HuH-7 (cell line): ENCODE measurements around the gene COQ10A.
"Not testable (repeated sequence)": the region's sequence is repeated elsewhere in the genome, so short reads cannot be mapped to it uniquely, and the experiment has no call there.

Experiments used
- DNase-seq: peaks from one replicate; pipeline ENCODE4 v3.0.0; 2011; ENCODE audit warnings: low spot score

The COQ10A gene

DNA sequence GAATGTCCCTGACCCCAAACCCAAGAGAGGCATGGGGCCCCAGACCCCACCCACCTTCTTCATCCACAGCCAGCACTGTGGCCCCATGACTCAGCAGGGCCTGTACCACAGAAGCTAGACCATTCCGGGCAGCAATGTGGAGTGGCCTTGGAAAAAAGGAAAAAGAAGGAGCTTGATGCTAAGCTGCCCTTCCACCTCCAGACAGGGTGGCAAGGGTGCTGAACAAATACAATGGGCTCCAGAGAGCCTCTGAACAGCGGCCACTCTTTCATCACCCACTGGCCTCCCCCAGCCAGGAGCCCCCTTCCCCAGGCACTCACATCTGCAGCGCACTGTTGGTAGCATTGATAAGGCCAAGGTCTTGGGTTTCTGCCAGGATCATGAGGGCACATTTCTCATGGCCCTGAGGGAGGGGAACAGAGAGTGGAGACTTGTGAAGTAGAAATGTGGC, 23.0 kb upstream of the COQ10A start:
- DNase-seq = no peak

DNA sequence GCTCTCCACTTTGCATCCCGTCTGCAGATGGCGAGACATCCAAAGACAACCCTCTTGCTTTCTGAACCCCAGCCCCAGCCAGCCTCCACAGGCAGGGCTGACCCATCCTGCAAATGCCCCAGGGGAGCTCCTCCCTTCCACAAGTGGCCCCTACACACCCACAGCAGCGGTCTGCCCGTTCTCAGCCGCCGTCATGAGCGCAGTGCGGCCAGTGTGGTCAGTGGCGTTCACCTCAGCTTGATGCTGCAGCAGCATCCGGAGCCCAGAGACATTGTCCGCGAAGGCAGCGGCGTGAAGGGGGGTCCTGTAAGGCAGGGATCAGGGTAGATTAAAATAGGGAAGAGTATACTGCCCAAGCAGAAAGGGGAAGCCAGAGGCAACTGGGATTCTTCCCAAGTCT, 22.2 kb upstream of the COQ10A start:
- DNase-seq = no peak

DNA sequence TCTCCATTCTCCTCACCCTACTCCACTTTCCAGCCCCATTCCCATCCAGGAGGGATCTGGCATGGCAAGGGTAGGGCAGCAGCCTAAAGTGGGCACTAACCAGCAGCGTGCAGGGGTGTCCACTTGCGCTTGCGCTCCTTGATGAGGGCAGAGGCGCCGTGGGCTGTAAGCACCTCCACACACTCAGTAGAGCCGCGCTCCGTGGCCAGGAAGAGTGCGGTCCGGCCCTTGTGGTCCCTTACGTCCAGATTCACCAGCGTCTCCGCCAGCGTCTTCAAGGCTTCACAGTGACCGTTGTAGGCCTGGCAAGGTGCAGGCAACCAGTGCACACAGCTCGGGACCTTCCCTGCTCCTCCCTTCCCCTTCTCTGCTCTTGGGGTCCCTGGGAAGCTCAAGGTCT, 18.8 kb upstream of the COQ10A start:
- DNase-seq = no peak

DNA sequence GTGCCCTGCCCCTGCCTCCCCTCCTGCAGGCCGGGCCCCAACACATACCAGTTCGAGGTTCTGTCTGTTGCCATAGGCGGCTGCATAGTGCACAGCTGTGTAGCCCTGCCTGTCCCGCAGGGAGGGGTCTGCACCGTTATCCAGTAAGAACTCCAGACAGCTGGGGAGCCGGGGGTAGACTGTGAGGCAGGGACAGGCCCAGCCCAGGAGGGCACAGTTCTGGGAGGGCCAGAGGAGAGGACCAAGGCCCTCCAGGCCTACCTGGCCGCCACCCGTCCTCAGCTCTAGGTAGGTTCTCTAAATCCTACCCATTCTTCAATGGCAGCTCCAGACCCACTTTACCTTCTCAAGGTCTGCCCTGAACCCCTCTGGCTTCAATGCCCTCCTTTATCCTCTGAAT, 18.0 kb upstream of the COQ10A start:
- no peak for DNase-seq

DNA sequence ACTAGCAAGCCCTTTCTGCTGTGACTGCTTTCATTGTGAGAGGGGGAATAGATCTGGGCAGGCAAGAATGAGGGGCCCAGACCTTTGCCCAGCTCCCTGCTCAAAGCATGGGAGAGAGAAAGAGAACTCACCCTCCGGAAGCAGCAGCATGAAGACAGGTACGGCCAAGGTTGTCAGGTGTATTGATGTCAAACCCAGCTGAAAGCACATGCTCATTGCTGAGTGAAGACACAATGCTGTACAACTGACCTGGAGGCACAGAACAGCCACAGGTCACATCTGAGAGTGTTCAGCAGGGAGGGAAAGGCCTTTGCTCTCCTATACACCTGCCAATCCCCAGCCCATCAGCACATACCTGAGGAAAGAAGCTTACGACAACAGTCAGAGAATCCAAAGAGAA, 14.1 kb upstream of the COQ10A start:
- DNase-seq = no peak

DNA sequence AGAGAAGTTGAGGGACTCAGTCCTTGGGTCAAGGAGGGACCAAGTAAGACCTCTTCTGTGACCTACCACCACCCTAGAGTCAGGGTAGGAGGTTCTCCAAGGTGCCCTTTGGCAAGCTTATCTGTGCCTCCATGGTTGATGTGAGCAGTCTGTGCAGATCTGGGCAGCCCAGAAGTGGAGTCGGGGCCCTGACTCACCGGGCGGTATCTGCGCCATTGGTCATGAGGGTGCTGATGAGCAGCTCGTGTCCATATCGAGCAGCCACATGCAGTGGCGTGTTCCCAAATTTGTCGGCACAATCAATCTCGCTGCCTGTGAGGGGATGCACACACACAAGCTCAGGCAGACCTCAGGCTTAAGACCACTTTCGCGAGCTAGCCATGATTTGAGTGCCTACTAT, 13.7 kb upstream of the COQ10A start:
- DNase-seq = no peak

DNA sequence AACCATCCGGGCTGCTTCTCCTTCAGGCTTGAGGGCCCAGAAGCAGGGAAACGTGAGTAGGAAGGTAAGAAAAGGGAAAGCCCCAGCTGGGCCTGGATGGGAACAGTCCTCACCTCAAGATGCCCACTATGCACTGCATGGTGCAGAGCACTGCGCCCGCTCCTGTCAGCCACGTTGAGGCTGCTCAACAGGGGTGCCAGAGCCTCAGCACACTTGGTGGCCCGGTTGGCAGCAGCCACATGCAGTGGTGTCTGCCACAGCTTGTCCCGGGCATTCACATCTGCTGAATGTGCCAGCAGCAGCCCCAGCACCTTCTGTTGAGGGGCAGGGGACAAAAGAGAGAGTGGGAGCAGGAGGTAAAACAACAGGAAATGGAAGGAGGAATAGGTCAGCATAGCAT, 11.1 kb upstream of the COQ10A start:
- no peak for DNase-seq

DNA sequence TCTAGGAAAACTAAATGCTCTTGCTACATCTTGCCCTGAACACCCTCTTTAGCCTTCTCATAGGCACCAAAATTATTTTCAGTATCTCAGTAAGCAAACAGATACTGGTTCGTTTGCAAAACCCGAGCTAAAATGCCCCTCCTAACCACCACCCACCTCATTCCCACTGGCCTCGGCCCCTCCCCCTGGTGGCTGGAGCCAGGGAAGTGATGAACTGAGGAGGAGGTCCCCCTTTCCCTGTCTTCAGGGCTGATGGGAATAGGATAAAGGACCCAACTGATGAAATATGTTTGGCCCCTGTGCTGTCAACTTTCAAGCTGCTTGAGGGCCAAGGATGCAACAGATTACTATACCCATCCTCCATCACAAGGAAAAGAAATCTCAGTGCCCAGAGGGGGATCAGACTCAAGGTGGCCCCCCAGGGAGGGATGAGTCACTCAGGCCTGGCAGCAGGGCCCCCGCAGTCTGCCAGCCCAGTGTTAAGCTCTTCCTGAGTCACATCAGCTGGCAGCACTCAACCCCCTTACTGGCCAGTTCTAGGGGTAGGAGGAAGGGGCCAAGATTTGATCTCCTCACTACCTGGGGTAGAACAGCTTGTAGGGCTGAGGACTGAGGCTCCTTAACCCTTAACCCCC, 10.3 kb upstream of the COQ10A start:
- DNase-seq = no peak

DNA sequence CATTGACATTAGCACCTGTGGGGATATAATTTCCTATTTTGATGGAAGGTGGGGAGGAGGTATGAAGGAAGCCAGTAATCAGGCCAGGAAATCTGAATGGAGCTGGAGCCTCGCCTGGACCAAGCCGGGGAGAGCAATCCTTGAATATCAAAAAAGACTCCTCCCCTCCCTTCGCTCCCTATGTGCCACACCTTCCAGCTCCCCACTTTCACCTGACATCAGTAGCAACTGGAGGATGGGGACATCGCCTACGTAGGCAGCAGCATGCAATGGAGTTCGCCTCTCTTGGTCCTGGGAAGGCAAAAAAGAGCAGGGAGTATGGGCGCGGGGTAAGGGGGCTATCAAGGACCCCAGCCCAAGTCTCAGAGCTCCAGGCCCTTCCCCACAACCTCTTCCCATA, 9.7 kb upstream of the COQ10A start:
- no peak for DNase-seq

DNA sequence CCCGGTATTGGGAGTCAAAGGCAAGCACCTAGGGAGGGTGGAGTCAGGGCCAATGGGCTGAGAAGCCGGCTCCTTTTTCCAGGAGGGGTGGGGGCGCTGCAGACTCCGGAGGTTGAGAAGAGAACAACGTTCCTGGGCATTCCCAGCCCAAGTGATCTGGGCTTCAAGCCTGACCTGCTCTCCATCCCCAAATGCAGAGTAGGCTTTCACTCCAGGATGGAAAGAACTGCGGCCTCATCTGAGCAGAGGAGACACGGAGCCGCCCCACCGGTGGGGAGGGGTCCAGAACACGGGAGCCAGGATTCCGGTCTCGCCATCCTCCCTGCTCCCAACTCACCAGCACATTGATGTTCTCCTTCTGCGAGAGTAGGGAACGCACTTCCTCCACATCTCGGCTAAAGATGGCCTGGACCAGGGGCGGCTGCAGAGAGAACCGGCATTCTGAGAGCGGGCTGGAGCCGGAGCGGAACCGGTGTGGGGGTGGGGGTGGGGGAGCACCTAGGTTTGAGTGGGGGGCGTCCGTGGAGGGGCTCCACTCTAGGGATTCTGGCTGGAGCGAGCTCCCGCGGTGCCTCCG, 9.2 kb upstream of the COQ10A start:
- peak; percentile 91 for DNase-seq

DNA sequence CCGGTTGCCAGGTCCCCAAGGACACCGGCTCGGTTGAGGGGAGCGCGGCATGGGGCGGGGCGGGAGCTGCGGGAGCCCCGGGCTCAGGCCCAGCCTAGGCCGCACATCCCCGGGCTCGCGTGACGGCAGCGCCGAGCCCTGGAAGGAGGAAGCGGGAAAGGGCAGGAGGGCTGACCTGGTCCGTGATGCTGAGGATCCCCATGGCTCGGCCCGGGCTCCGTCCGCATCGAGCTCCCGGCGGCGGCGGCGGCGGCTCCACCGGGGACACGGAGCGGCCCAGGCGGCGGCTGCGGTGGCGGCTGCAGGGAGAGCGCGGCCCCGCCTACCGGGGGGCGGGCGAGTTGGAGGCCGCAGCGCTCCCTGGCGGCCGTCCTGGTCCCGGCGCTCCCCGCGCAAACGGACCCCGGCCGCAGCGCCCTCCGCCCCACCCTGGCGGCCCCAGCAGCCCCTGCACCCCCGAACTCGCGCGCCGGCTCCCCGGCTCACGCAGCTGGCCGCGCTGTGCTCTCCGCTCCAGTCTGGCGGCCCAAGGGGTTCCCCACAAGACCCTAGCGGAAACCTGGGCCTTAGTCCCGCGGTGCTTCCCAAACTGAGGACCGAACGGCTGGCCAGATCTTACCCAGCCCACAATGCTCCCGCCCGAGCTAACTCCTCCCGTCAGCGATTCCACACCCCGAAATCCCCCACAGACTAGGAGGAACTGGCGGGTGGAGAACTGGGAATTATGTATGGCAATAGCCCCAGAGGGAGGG, 8.5 kb upstream of the COQ10A start, which contains the start of gene ANKRD52:
TSS of gene ANKRD52 (minus strand) at position 317 of the 752 bp plus-strand sequence. CDS start at position 202, 115 bp downstream.
- peak; percentile 92 for DNase-seq

DNA sequence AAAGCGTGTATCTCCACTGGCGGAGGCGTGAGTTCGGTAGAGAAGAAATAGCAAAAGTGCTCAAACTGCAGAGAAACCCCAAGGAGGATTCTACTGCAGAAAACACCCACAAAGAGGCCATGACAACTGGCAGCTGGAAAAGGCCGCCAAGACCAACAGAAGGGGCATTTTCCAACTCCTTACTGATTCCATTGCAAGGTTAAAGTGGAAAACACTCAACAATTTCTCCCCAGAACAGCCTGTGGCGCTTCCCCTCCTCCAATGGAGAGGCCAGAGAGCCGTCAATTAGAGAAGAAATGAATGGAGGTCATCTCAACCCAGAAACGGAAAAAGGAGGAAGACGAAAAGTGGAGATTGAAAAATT, 7.9 kb upstream of the COQ10A start:
- no peak for DNase-seq

DNA sequence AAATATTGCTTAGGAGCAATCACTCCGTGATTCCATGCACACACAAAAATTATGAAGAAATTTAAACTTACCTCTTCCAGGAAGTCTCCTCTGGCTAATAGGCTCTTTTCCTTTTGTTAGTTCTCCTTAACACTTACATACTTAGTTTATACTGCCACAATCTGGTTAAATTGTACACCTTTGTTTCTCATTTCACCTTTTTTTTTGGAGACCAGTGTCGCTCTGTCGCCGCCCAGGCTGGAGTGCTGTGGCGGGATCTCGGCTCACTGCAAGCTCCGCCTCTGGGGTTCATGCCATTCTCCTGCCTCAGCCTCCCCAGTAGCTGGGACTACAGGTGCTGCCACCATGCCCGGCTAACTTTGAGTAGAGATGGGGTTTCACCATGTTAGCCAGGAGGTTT, 6.4 kb upstream of the COQ10A start:
- DNase-seq = no peak

DNA sequence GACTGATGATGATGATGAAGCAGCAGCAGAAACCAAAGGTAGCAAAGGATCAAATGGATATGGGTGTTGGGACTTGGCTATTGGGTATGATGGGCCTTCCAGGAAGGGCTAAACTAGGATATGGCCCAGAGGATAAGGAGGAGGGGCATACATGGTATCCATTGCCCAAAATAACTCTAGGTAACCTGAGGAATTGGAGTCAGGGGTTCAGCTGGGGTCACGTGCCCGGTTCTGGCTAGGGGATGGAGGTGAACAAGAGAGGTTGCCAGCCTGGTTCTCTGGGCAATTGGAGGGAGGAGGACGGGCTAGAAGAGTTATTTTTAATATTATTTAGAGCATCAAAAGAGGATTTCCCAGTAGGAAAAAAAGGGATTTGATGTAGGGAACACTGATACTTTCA, 5.8 kb upstream of the COQ10A start:
- DNase-seq = no peak

DNA sequence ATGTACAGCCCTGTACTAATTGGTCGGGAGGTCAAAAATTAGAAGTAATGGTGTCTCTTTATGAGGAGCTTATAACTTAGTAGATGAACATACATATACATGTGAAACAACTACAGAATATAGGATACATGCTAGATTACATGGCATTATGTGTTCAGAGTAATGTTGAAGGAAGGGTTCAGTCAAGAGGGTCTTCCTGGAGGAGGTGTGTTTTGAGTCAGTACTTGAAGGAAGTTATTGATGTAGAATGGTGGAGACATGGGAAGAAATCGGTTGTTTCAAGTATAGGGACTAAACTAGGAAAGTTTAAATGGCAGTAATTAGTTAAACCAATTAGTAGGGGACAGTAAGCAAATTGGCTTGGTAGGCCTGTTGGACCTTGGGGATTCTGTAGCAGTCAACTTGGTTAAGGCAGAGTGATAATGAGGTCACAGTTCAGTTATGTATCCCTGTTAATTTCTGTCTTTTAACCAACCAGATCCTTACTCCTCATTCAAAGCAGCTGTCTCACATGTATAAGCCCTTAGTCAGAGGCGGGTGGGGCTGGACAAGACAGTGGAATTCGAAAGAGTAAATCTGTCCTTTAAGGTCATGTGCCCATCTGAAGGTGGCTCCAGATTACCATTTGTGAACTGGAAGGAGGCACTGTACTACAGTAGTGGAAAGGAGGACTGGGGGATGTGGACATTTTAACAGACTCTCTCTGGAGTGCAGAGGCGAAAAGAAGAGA, 5.1 kb upstream of the COQ10A start:
- no peak for DNase-seq

DNA sequence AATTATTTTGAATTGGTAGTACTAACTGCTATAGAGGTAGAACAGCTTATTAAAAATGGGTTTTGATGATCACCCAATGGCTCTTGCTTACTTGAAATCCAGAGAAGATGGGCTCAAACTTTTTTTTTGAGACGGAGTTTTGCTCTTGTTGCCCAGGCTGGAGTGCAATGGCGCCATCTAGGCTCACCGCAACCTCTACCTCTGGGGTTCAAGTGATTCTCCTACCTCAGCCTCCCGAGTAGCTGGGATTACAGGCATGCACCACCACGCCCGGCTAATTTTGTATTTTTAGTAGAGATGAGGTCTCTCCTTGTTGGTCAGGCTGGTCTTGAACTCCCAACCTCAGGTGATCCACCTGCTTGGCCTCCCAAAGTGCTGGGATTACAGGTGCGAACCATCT, 3.8 kb upstream of the COQ10A start:
- not testable (repeated sequence) for DNase-seq

DNA sequence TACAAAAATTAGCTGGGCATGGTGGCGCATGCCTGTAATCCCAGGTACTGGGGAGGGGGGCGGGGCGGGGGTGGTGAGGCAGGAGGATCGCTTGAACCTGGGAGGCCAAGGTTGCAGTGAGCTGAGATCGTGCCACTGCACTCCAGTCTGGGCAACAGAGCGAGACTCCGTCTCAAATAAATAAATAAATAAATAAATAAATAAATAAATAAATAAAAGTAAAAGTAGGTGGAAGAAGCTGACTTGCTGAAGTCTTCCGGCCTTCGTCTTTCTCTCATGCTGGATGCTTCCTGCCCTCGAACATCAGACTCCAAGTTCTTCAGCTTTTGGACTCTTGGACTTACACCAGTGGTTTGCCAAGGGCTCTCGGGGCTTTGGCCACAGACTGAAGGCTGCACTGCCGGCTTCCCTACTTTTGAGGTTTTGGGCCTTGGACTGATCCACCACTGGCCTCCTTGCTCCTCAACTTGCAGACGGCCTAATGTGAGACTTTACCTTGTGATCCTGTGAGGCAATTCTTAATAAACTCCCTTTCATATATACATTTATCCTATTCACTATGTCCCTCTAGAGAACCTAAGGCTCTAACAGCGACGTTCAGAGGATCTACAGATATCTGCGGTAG, 562 bp upstream of the COQ10A start:
- DNase-seq = not testable (repeated sequence)

DNA sequence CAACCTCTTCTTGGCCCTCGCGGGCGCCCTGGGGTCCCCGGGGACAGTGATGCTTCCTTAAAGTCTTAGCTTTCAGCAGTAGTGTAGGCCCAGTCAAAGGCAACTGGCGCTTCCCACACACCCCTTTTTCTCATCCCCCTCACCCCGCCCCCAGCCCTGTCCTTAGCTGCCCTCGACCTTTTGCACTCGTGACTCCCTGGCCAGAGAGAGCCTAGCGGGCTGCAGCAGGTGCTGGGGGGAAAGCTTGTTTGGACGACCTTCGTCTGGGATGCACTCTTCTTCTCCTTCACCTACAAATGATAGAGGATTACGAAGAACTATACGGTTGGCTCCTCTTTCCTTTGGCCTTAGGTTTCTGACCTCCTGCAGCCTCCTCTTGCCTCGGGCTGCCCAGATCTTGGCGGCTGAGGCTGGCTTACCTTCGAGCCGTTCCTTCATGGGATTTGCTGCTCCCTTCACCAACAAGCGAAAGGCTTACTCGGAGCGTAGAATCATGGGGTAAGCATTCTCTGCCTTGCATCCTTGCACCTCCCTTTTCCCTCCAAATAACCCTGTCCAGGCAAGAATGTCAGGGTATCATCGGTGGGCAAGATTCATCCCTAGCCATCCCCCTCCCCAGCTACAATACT, 815 bp downstream of the COQ10A start:
- DNase-seq = peak; percentile 62

DNA sequence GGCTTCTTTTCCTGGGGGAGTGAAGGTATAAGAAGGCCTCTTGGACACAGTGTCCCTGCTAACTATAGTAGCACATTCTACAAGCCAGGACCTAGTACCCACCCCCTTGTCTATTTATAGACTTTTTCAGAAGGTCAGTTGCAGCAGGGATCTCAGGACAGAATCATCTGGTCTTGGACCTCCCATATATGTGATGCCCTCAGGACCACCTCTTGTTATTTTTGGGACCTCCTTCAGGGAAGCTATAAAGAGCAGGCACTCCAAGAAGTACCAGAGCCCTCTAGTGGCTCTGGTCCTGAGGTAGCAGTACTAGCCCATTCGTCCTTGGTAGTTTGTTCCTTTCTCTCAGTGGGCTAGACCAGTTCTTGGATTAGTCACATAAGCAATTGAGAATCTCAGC, 4.3 kb downstream of the COQ10A start:
- peak; percentile 52 for DNase-seq

DNA sequence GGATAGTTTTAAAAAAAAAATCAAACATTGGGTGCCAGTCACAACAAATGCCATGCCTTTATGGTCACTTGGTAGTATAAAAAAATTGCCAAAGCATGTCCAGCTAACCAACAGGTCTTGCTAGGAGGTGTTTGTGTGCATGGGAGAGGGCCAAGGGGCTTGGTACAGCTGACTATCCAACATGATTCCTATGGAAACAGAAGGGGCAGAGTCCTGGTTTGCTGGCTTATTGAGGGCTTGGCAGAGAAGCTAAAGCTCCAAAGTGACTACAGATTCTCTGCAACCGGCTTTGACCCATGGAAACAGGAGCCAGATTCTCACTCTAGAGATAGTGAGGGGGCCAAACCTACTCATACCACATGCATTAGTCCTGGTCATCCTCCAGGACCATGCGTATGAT, 5.7 kb downstream of the COQ10A start:
- DNase-seq = not testable (repeated sequence)

DNA sequence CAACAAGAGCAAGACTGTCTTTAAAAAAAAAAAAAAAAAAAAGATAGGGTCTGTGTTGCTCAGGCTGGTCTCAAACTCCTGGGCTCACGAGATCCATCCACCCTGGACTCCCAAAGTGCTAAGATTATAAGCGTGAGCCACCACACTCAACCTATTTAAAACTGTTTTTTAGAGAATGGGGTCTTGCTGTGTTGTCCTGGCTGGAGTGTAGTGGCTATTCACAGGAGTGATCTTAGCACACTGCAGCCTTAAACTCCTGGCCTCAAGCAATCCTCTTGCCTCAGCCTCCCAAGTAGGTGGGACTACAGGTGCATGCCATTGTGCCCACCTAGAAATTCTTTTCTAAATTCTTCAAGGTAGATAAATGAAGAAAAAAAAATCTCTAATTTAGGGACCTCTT, 7.6 kb downstream of the COQ10A start:
- DNase-seq = no peak

DNA sequence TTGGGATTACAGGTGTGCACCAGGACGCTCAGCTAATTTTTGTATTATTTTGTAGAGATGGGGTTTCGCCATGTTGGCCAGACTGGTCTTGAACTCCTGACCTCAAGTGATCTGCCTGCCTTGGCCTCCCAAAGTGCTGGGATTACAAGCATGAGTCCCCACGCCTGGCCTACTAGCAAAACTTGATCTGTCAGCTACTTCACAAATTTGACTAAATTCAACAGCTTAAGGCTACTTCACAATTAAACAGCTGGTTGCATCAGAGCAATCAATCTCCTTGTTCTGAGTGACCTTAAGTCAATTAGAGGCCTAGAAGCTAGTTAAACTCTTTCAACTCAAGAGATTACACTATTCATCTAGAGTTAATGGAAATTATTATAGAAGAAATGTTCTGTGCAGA, 12.2 kb downstream of the COQ10A start:
- no peak for DNase-seq
